ENCODE results near the gene PYURF. TPM values are rescaled to one million over a fixed set of nuclear protein-coding genes. Genes with fewer than 3 reads are reported as not detected.
"Not testable (repeated sequence)": the region's sequence is repeated elsewhere in the genome, so short reads cannot be mapped to it uniquely, and the experiment has no call there.

PYURF gene, protein sequence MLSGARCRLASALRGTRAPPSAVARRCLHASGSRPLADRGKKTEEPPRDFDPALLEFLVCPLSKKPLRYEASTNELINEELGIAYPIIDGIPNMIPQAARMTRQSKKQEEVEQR
- total RNA-seq = 91.1 and 91.8 TPM in 2 replicates

DNA sequence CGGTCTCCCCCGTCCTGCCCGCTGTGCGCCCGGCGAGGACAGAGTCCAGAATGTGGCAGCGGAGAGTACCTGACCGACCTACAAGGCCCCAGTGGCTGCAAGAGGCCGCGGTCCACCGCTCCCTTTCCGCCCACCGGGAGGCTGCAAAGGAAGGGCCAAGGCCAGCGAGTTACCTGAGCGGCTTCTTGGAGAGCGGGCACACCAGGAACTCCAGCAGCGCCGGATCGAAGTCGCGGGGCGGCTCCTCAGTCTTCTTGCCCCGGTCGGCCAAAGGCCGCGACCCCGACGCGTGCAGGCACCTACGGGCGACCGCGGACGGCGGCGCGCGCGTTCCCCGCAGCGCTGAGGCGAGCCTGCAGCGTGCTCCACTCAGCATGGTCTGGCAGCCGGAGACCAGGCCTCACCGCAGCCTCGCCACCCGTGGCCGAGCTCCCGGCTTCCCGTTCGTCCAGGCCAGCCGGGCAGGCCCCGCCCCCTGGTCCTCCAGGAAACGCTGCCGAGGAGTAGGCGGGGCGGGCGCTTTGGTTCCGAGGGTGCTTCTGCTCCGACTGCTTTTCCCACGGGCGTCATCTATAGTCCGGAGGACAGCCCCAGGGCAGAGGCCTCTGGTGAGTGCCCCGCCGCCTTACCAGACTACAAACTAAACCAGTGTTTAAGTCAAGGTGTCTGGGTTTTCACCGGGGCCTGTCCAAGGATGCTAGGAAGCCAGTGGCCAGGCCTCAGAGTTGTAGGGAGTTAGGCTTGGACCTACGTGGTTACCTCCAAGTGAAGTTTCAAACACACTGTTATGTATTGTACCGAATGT is at the start of gene PYURF:
Gene PYURF, minus strand, starts transcription at position 452 of the 805 bp plus-strand sequence. Its CDS starts 76 bp downstream, at position 376.
- H3K4me3 ChIP-seq (ENCODE audit: low read depth, low read length) = peak within 1 kb of the TSS; percentile 90
- DNase-seq (ENCODE audit: low read depth) = peak; percentile 97
- TF ChIP-seq, protein P1, sequence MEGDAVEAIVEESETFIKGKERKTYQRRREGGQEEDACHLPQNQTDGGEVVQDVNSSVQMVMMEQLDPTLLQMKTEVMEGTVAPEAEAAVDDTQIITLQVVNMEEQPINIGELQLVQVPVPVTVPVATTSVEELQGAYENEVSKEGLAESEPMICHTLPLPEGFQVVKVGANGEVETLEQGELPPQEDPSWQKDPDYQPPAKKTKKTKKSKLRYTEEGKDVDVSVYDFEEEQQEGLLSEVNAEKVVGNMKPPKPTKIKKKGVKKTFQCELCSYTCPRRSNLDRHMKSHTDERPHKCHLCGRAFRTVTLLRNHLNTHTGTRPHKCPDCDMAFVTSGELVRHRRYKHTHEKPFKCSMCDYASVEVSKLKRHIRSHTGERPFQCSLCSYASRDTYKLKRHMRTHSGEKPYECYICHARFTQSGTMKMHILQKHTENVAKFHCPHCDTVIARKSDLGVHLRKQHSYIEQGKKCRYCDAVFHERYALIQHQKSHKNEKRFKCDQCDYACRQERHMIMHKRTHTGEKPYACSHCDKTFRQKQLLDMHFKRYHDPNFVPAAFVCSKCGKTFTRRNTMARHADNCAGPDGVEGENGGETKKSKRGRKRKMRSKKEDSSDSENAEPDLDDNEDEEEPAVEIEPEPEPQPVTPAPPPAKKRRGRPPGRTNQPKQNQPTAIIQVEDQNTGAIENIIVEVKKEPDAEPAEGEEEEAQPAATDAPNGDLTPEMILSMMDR (IDR thresholded peaks at IDR 0.05; ENCODE audit: insufficient read depth, low read depth, low read length) = no peak

DNA sequence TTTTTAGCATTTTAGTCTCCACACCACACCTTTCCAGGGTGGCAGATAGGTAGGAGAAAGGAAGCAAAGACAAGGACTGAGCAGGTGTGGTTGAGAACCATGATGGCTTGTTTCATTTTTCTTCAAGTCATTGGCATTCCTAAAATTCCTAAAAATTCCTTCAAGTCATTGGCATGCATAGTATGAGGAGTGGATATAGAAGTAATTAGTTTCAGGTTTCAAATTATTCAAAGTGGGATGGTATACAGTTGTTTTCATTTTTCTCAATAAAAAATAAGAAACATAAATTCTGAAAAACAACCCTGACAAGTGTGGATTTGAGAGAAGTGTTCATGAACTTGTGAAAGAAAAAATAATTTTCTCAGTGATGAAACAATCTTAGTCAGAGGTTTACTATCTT is 46.4 kb upstream of the PYURF start:
- H3K4me3 ChIP-seq (ENCODE audit: low read depth, low read length) = no peak overlapping the region
- no peak for DNase-seq (ENCODE audit: low read depth)
- TF ChIP-seq, protein P1 (IDR thresholded peaks at IDR 0.05; ENCODE audit: insufficient read depth, low read depth, low read length) = no peak

DNA sequence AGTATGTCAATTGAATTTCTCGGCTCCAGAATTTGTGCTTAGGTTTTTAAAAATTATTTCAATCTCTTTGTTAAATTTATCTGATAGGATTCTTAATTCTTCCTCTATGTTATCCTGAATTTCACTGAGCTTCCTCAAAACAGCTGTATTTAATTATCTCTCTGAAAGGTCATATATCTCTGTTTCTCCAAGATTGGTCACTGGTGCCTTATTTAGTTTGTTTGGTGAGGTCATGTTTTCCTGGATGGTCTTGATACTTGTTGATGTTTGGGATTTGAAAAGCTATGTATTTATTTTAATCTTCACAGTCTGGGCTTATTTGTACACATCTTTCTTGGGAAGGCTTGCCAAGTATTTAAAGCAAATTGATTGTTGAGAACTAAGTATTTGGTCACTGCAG is 44.0 kb upstream of the PYURF start:
- peak; percentile 52 for DNase-seq (ENCODE audit: low read depth)
- no peak overlapping the region for H3K4me3 ChIP-seq (ENCODE audit: low read depth, low read length)
- TF ChIP-seq, protein P1 (IDR thresholded peaks at IDR 0.05; ENCODE audit: insufficient read depth, low read depth, low read length) = no peak

DNA sequence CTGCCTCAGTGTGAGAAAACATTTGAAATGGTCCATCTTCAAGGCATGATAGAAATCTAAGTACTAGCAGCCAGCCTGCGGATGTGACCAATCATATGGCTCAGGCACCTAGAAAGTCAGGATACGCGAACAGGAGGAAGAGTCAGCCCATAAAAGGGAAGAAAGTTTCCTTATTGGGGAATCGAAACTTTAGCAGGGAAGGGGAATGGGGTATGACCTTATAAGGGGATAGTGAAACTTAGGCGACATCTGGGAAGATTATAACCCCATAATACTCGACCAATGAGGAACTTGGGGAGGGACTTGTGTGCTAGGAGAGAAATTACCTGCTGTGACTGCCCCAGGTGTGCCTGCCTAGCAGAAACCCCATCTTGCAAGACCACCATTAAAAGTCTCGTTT is 26.2 kb upstream of the PYURF start:
- DNase-seq (ENCODE audit: low read depth) = no peak
- no peak overlapping the region for H3K4me3 ChIP-seq (ENCODE audit: low read depth, low read length)
- TF ChIP-seq, protein P1 (IDR thresholded peaks at IDR 0.05; ENCODE audit: insufficient read depth, low read depth, low read length) = no peak

DNA sequence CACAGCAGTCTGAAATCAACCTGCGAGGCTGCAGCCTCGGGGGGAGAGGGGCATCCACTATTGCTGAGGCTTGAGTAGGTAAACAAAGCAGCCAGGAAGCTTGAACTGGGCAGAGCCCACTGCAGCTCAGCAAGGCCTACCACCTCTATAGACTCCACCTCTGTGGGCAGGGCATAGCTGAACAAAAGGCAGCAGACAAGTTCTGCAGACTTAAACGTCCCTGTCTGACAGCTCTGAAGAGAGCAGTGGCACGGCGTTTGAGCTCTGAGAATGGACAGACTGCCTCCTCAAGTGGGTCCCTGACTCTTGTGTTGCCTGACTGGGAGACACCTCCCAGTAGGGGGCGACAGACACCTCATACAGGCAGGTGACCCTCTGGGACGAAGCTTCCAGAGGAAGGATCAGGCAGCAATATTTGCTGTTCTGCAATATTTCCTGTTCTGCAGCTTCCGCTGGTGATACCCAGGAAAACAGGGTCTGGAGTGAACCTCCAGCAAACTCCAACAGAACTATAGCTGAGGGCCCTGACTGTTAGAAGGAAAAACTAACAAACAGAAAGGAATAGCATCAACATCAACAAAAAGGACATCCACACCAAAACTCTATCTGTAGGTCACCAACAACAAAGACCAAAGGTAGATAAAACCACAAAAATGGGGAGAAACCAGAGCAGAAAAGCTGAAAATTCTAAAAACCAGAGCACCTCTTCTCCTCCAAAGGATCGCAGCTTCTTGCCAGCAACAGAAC is 15.9 kb upstream of the PYURF start:
- peak; percentile 70 for DNase-seq (ENCODE audit: low read depth)
- TF ChIP-seq, protein P1 (IDR thresholded peaks at IDR 0.05; ENCODE audit: insufficient read depth, low read depth, low read length) = peak; percentile 66
- H3K4me3 ChIP-seq (ENCODE audit: low read depth, low read length) = not testable (repeated sequence)

DNA sequence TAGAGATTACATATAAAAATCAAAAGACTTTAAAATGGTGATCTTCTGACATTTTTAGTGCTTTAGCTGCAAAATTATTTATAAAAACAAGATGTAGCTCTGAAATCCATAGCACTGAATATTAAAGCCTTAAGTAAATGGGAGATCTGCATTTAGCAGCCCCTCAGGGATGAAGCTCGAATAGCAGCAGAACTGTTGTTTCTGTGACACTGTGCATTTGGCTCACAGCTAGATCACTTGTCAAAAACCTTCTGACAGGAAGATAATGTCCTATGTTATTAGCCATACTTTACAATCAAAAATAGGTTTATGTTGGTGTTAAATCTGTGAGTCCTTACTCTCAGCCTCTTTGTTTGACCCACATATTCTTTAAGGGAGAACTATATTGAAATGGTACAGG is 14.1 kb upstream of the PYURF start:
- TF ChIP-seq, protein P1 (IDR thresholded peaks at IDR 0.05; ENCODE audit: insufficient read depth, low read depth, low read length) = no peak
- no peak overlapping the region for H3K4me3 ChIP-seq (ENCODE audit: low read depth, low read length)
- DNase-seq (ENCODE audit: low read depth) = no peak
